Fibroblast of lung (primary cell): Measurements from ENCODE around the gene RAB1B.

Source experiments
- CTCF ChIP-seq, 2 donors: IDR thresholded peaks in 1 of 2; conservative IDR thresholded peaks in 1 of 2; 1 replicate in 1 of 2; 2 replicates in 1 of 2; pipeline ENCODE4 v1.5.1; 2011 to 2012; ENCODE audit warnings: low read length in 2 of 2, control low read depth in 1 of 2, inconsistent platforms in 1 of 2, low read depth in 1 of 2, mild to moderate bottlenecking in 1 of 2
- EZH2 ChIP-seq: IDR thresholded peaks from 2 replicates; pipeline ENCODE4 v1.5.1; 2012; ENCODE audit warnings: low read length, control low read depth, mild to moderate bottlenecking; ENCODE audit errors: missing control alignments

DNA sequence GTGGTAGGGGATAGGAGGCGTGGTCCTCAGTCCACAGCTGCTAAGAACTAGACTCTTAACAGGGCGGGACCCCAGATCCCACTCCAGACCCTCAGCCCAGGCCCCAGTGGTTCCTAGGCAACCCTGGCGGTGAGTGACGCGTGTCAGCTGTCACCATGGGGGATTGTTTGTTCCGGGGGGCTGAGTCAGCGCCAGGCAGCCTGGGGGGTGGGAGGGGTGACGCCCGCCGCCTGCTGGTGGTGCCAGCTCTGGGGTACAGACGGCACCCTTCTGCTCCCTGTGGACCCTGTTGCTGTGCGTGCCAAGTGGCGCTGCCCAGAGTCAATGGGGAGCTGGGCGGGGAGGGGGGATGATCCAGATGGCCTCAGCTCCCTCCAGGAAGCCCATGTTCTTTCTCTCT is 12.0 kb downstream of the RAB1B start:
- TF ChIP-seq CTCF (conservative IDR thresholded peaks at IDR 0.05 in 1 of 2, IDR thresholded peaks at IDR 0.05 in 1 of 2; ENCODE audit: low read depth in 1 of 2, low read length in 2 of 2) (no peak), EZH2 (no peak)
